B cell (primary cell): Measurements from ENCODE around the gene CTXND1. TPM values are rescaled to one million over a fixed set of nuclear protein-coding genes. Genes with fewer than 3 reads are reported as not detected.

Experiments
- ATAC-seq: fragments of 200-7000 bp; cut with Tn5 transposase; one replicate; pipeline ENCODE4 v1.10.0; 2021; ENCODE audit warnings: low read depth, mild to moderate bottlenecking, moderate number of reproducible peaks, moderate library complexity
- CTCF ChIA-PET: fragments of 350-600 bp; sonication (Branson Sonifier 250); formaldehyde crosslinking; loops from one replicate; lab custom pipeline; 2021; ENCODE audit warnings: antibody characterized with exemption, inconsistent platforms; lab: Charles Lee
- POLR2A ChIA-PET: fragments of 350-600 bp; sonication (Branson Sonifier 250); formaldehyde crosslinking; loops from one replicate; lab custom pipeline; 2021; ENCODE audit warnings: antibody characterized with exemption; lab: Charles Lee
- DNase-seq: peaks from one replicate; pipeline ENCODE4 v3.0.0; 2013
- H2AFZ ChIP-seq: 2 replicates; pipeline ENCODE4 v1.6.1; 2012; ENCODE audit warnings: mild to moderate bottlenecking, low read depth, low read length; ENCODE audit not compliant: insufficient read depth, poor library complexity, severe bottlenecking
- H3K27ac ChIP-seq, 2 donors: 1 replicate in 1 of 2; 2 replicates in 1 of 2; pipeline ENCODE4 v1.5.1; 2012 to 2013; ENCODE audit warnings: low read length in 2 of 2, mild to moderate bottlenecking in 2 of 2, moderate library complexity in 1 of 2
- H3K27me3 ChIP-seq, 4 experiments: fragments of 200-600 bp in 1 of 4; sonication (generic) in 1 of 4; replicated peaks in 1 of 4; 1 replicate in 2 of 4; 2 replicates in 2 of 4; pipeline versions ENCODE4 v1.6.1 to v1.7.0; 2013 to 2016; ENCODE audit warnings: low read length in 3 of 4, mild to moderate bottlenecking in 2 of 4, mixed read lengths in 1 of 4, moderate library complexity in 1 of 4; ENCODE audit not compliant: insufficient read depth in 4 of 4, control insufficient read depth in 3 of 4; ENCODE audit errors: control extremely low read depth in 1 of 4
- H3K36me3 ChIP-seq, 2 experiments: replicated peaks in 1 of 2; 1 replicate in 1 of 2; 2 replicates in 1 of 2; pipeline versions ENCODE4 v1.6.1 to v1.7.1; 2013; ENCODE audit warnings: low read length in 1 of 2; ENCODE audit not compliant: insufficient read depth in 2 of 2, control insufficient read depth in 1 of 2; ENCODE audit errors: control extremely low read depth in 1 of 2, extremely low read depth in 1 of 2
- H3K4me1 ChIP-seq, 2 donors: fragments of 200-600 bp in 1 of 2; sonication (generic) in 1 of 2; 1 replicate in 1 of 2; 2 replicates in 1 of 2; pipeline versions ENCODE4 v1.5.1 to v1.6.1; 2013 to 2017; ENCODE audit warnings: low read length in 2 of 2; ENCODE audit not compliant: control insufficient read depth in 2 of 2, insufficient read depth in 2 of 2
- H3K4me2 ChIP-seq: replicated peaks from 2 replicates; pipeline ENCODE3; 2012; ENCODE audit warnings: mild to moderate bottlenecking, low read depth, low read length; ENCODE audit not compliant: poor library complexity, severe bottlenecking
- H3K4me3 ChIP-seq, 5 experiments: fragments of 200-600 bp in 1 of 5; sonication (generic) in 1 of 5; 1 replicate in 3 of 5; 2 replicates in 2 of 5; pipeline versions ENCODE4 v1.5.1 to v1.7.0; 2011 to 2016; ENCODE audit warnings: low read length in 4 of 5, mild to moderate bottlenecking in 4 of 5, low read depth in 2 of 5, control low read depth in 1 of 5, moderate library complexity in 1 of 5; ENCODE audit not compliant: insufficient read depth in 1 of 5; ENCODE audit errors: control extremely low read depth in 1 of 5, extremely low read depth in 1 of 5
- H3K79me2 ChIP-seq: fragments of 200-600 bp; sonication (generic); one replicate; pipeline ENCODE4 v1.6.0; 2016; ENCODE audit warnings: low read length; ENCODE audit not compliant: control insufficient read depth, insufficient read depth
- H3K9ac ChIP-seq: fragments of 200-600 bp; sonication (generic); 2 replicates; pipeline ENCODE4 v1.6.1; 2017; ENCODE audit warnings: mild to moderate bottlenecking, low read length, moderate library complexity
- H3K9me3 ChIP-seq, 3 donors: one replicate each; pipeline versions ENCODE4 v1.6.1 to v1.7.1; 2013; ENCODE audit warnings: low read length in 2 of 3; ENCODE audit not compliant: control insufficient read depth in 2 of 3, insufficient read depth in 1 of 3; ENCODE audit errors: control extremely low read depth in 1 of 3
- H4K20me1 ChIP-seq: 2 replicates; pipeline ENCODE4 v1.6.0; 2012; ENCODE audit warnings: mild to moderate bottlenecking, low read length; ENCODE audit not compliant: insufficient read depth, control insufficient read depth, poor library complexity, severe bottlenecking
- H3K27ac Mint-ChIP-seq: one replicate; pipeline ENCODE4 v1.8.0; 2021; ENCODE audit warnings: mixed read lengths
- H3K27me3 Mint-ChIP-seq: one replicate; pipeline ENCODE4 v1.8.0; 2021; ENCODE audit warnings: mixed read lengths
- H3K4me1 Mint-ChIP-seq: one replicate; pipeline ENCODE4 v1.8.0; 2021; ENCODE audit warnings: mixed read lengths
- H3K4me3 Mint-ChIP-seq: one replicate; pipeline ENCODE4 v1.8.0; 2021; ENCODE audit warnings: mixed read lengths
- H3K9me3 Mint-ChIP-seq: one replicate; pipeline ENCODE4 v1.8.0; 2022; ENCODE audit warnings: mixed read lengths; ENCODE audit not compliant: insufficient read depth
- CTCF ChIP-seq: fragments of 200-600 bp; IDR thresholded peaks from one replicate; pipeline ENCODE4 v1.8.0; 2022; ENCODE audit warnings: antibody characterized with exemption, mild to moderate bottlenecking
- EZH2 ChIP-seq: IDR thresholded peaks from 2 replicates; pipeline ENCODE4 v1.6.1; 2012; ENCODE audit warnings: borderline replicate concordance, low read depth, mild to moderate bottlenecking, moderate library complexity, low read length; ENCODE audit not compliant: insufficient read depth, poor library complexity, severe bottlenecking
- WGBS: methylation state at CpG from one replicate; pipeline ENCODE4 v1.1.5; 2013; ENCODE audit warnings: missing lambda C conversion rate; ENCODE audit not compliant: insufficient coverage; 5-methylcytosine and 5-hydroxymethylcytosine counted together
- intact Hi-C: fragments of 100-400 bp; cut with micrococcal nuclease; formaldehyde crosslinking; loops from one replicate; pipeline ENCODE4 v1.10.0; 2022
- polyA plus RNA-seq: library from polyadenylated mRNA; depleted of rRNA; stranded (reverse); fragments of >200 nt; gene quantifications from 2 replicates; pipeline ENCODE4 v1.2.3, GENCODE V29; 2012
- total RNA-seq, 2 donors: library from RNA; stranded (reverse); fragments of 120-200 nt in 1 of 2; gene quantifications; 1 replicate in 1 of 2; 2 replicates in 1 of 2; pipeline versions ENCODE4 v1.2.3 to v1.2.4, GENCODE V29; 2013 to 2022

Gene CTXND1
- total and polyA plus RNA-seq, 2 donors (not counting 1 experiment from before 2014, with no cell fraction given): not detected

- intact Hi-C loops: no loop called here
- Mint-ChIP-seq H3K4me1 (peaks cover 5% of the 10 kb centered on the region), H3K9me3 (no peaks in the 10 kb centered on the region), H3K4me3 (no peak overlapping the region), H3K27me3 (peaks cover 36% of the 10 kb centered on the region), H3K27ac (no peak overlapping the region)
- ATAC-seq (no peak), DNase-seq (no peak)
- no peak overlapping the region for H3K9ac ChIP-seq
- ChIA-PET POLR2A (no interaction called here), CTCF (no interaction called here)
- H3K27me3 ChIP-seq: peaks cover 0 to 15% (median 2%) of the 10 kb centered on the region in 4 experiments
- no peak for TF ChIP-seq EZH2
- TF ChIP-seq CTCF: no peak
- H3K79me2 ChIP-seq: no peaks in the 10 kb centered on the region
- no peak overlapping the region for H3K27ac ChIP-seq
- no peaks in the 10 kb centered on the region for H4K20me1 ChIP-seq
- no peak overlapping the region for H2AFZ ChIP-seq
- 100% methylated on average over 1 of the region's 4 CpGs for WGBS
- no peaks in the 10 kb centered on the region for H3K4me1 ChIP-seq
- no peaks in the 10 kb centered on the region for H3K36me3 ChIP-seq
- H3K4me2 ChIP-seq: no peak overlapping the region
- no peak overlapping the region for H3K4me3 ChIP-seq
- H3K9me3 ChIP-seq: peaks cover 0 to 5% (median 0%) of the 10 kb centered on the region in 3 donors
These were observed 11.7 kb downstream of the CTXND1 start for GRCh38 chr15:80240276-80240675.

GRCh38 chr15:80234883-80235282 lies 17.1 kb downstream of the CTXND1 start:
- CTCF ChIA-PET: interaction anchor here (1.0 to 3.9 kb wide), 3 partner anchors 9 to 895 kb away, joined by 4 to 13 read pairs (median 6); no protein-coding TSS in a partner anchor
- H3K9me3 ChIP-seq: no peaks in the 10 kb centered on the region

More at GRCh38 chr15:80234883-80235282, 17.1 kb downstream of the CTXND1 start:
- Mint-ChIP-seq H3K4me1 (no peaks in the 10 kb centered on the region), H3K27me3 (peaks cover 33% of the 10 kb centered on the region), H3K9me3 (no peaks in the 10 kb centered on the region), H3K27ac (no peak overlapping the region), H3K4me3 (no peak overlapping the region)
- H3K36me3 ChIP-seq: no peaks in the 10 kb centered on the region
- H3K4me1 ChIP-seq: no peaks in the 10 kb centered on the region
- H3K79me2 ChIP-seq: no peaks in the 10 kb centered on the region
- H4K20me1 ChIP-seq: no peaks in the 10 kb centered on the region
- no peak overlapping the region for H3K4me2 ChIP-seq
- H3K4me3 ChIP-seq: no peak overlapping the region
- no peak overlapping the region for H3K27ac ChIP-seq
- no peak overlapping the region for H3K9ac ChIP-seq
- WGBS: 69% methylated on average over 4 of the region's 4 CpGs
- H2AFZ ChIP-seq: no peak overlapping the region
- DNase-seq (peak; percentile 36), ATAC-seq (no peak)
- peaks cover 0 to 13% (median 5%) of the 10 kb centered on the region in 4 experiments for H3K27me3 ChIP-seq
- intact Hi-C loops: loop anchor here (1.0 to 2.0 kb wide), 2 partner anchors 854 to 862 kb away; no protein-coding TSS in a partner anchor
- POLR2A ChIA-PET: no interaction called here
- TF ChIP-seq CTCF (peak; percentile 47), EZH2 (no peak)
